ENCODE data around the gene POU6F2.

DNA sequence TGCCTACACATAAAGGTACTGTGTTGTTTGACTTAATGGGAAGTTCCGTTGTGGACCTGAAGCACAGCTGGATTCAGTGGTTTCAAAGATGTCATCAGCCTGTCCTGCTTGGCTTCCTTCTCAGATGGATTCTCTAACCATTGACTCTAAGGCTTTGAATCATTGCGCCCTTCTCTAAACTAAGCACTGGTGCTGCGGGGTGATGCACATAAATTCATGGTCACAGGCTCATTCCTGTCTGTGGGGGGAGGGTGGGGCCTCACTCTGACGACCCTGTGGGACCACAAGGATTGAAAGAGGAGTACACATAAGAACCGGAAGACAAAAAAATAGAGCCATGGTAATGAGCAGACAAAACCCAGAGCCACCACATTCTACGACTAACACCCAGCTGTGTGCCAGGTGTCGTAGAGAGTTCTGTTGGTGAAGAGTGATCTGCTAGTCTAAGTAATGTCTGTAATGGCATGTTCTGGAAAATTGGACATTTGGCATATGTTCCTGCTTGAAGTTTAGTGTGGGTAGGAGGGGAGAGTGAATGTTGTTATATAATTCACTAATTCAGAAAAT lies 491.2 kb downstream of the POU6F2 start:
- TF ChIP-seq ZNF114 (CRISPR knock-in tag; IDR thresholded peaks at IDR 0.05) = no peak
- TF ChIP-seq, protein P1, sequence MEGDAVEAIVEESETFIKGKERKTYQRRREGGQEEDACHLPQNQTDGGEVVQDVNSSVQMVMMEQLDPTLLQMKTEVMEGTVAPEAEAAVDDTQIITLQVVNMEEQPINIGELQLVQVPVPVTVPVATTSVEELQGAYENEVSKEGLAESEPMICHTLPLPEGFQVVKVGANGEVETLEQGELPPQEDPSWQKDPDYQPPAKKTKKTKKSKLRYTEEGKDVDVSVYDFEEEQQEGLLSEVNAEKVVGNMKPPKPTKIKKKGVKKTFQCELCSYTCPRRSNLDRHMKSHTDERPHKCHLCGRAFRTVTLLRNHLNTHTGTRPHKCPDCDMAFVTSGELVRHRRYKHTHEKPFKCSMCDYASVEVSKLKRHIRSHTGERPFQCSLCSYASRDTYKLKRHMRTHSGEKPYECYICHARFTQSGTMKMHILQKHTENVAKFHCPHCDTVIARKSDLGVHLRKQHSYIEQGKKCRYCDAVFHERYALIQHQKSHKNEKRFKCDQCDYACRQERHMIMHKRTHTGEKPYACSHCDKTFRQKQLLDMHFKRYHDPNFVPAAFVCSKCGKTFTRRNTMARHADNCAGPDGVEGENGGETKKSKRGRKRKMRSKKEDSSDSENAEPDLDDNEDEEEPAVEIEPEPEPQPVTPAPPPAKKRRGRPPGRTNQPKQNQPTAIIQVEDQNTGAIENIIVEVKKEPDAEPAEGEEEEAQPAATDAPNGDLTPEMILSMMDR (conservative IDR thresholded peaks at IDR 0.05; ENCODE audit: low read depth in 2 of 2) = no peak

Data from GM23338 (cell line).